Measurements from ENCODE around the gene PTPRQ. TPM values are rescaled to one million over a fixed set of nuclear protein-coding genes. Genes with fewer than 3 reads are reported as not detected.

Gene PTPRQ
- total RNA-seq, 5 donors from 2014 or later (not counting 1 experiment from before 2014, with no cell fraction given) = not detected

GRCh38 chr12:80698847-80699542 is 255.0 kb downstream of the PTPRQ start:
- 45% methylated on average over 2 of the region's 7 CpGs for WGBS (ENCODE audit: insufficient coverage)
- DNase-seq (no peak), ATAC-seq (replicated peaks in 1 of 4) (no peak)
- no peak overlapping the region for H3K4me3 ChIP-seq (ENCODE audit: control insufficient read depth in 1 of 2, extremely low read depth in 1 of 2, low read length in 1 of 2)
- no peaks in the 10 kb centered on the region for H3K4me1 ChIP-seq (ENCODE audit: control insufficient read depth in 1 of 2, extremely low read depth in 1 of 2, insufficient read depth in 2 of 2, low read length in 2 of 2)
- Mint-ChIP-seq H3K4me3 (no peak overlapping the region), H3K36me3 (no peaks in the 10 kb centered on the region), H3K9me3 (peaks cover 0 to 5% (median 5%) of the 10 kb centered on the region in 3 donors), H3K27me3 (no peaks in the 10 kb centered on the region), H3K4me1 (no peaks in the 10 kb centered on the region), H3K27ac (no peak overlapping the region)
- no peaks in the 10 kb centered on the region for H3K36me3 ChIP-seq (ENCODE audit: control insufficient read depth in 2 of 2, extremely low read depth in 1 of 2, insufficient read depth in 1 of 2, low read length in 1 of 2)
- no peaks in the 10 kb centered on the region for H3K27me3 ChIP-seq (replicated peaks in 1 of 2; ENCODE audit: control insufficient read depth in 2 of 2, extremely low read depth in 1 of 2, insufficient read depth in 2 of 2, low read length in 1 of 2)
- ChIA-PET POLR2A (no interaction called here), CTCF (no interaction called here)
- no peaks in the 10 kb centered on the region for H3K9me3 ChIP-seq
- H3K27ac ChIP-seq (ENCODE audit: low read length) = no peak overlapping the region

GRCh38 chr12:80700327-80700726 is 256.3 kb downstream of the PTPRQ start:
- peaks cover 0 to 5% (median 3%) of the 10 kb centered on the region in 3 donors for H3K9me3 Mint-ChIP-seq
- Histone ChIP-seq H3K36me3 (ENCODE audit: control insufficient read depth in 2 of 2, extremely low read depth in 1 of 2, insufficient read depth in 1 of 2, low read length in 1 of 2) (no peaks in the 10 kb centered on the region), H3K27ac (ENCODE audit: low read length) (no peak overlapping the region), H3K9me3 (no peaks in the 10 kb centered on the region), H3K4me3 (ENCODE audit: control insufficient read depth in 1 of 2, extremely low read depth in 1 of 2, low read length in 1 of 2) (no peak overlapping the region), H3K27me3 (replicated peaks in 1 of 2; ENCODE audit: control insufficient read depth in 2 of 2, extremely low read depth in 1 of 2, insufficient read depth in 2 of 2, low read length in 1 of 2) (no peaks in the 10 kb centered on the region), H3K4me1 (ENCODE audit: control insufficient read depth in 1 of 2, extremely low read depth in 1 of 2, insufficient read depth in 2 of 2, low read length in 2 of 2) (no peaks in the 10 kb centered on the region)
- no peaks in the 10 kb centered on the region for H3K27me3 Mint-ChIP-seq
- H3K27ac Mint-ChIP-seq = no peak overlapping the region
- H3K36me3 Mint-ChIP-seq = no peaks in the 10 kb centered on the region
- WGBS (ENCODE audit: insufficient coverage) = no CpG with 5 or more reads among the region's 2 CpGs
- no peak overlapping the region for H3K4me3 Mint-ChIP-seq
- ChIA-PET POLR2A (no interaction called here), CTCF (no interaction called here)
- no peaks in the 10 kb centered on the region for H3K4me1 Mint-ChIP-seq
- DNase-seq = no peak
- no peak for ATAC-seq (replicated peaks in 1 of 4)

- no peak overlapping the region for H3K4me3 Mint-ChIP-seq
- peaks cover 0 to 5% (median 2%) of the 10 kb centered on the region in 3 donors for H3K9me3 Mint-ChIP-seq
- H3K27me3 ChIP-seq (replicated peaks in 1 of 2; ENCODE audit: control insufficient read depth in 2 of 2, extremely low read depth in 1 of 2, insufficient read depth in 2 of 2, low read length in 1 of 2) = peaks cover 0 to 2% of the 10 kb centered on the region in 2 experiments
- no peaks in the 10 kb centered on the region for H3K4me1 ChIP-seq (ENCODE audit: control insufficient read depth in 1 of 2, extremely low read depth in 1 of 2, insufficient read depth in 2 of 2, low read length in 2 of 2)
- WGBS (ENCODE audit: insufficient coverage) = no CpG with 5 or more reads among the region's 2 CpGs
- no peaks in the 10 kb centered on the region for H3K27me3 Mint-ChIP-seq
- H3K4me3 ChIP-seq (ENCODE audit: control insufficient read depth in 1 of 2, extremely low read depth in 1 of 2, low read length in 1 of 2) = no peak overlapping the region
- no peaks in the 10 kb centered on the region for H3K36me3 ChIP-seq (ENCODE audit: control insufficient read depth in 2 of 2, extremely low read depth in 1 of 2, insufficient read depth in 1 of 2, low read length in 1 of 2)
- no peak overlapping the region for H3K27ac Mint-ChIP-seq
- no peaks in the 10 kb centered on the region for H3K4me1 Mint-ChIP-seq
- H3K9me3 ChIP-seq = no peaks in the 10 kb centered on the region
- H3K27ac ChIP-seq (ENCODE audit: low read length) = no peak overlapping the region
- H3K36me3 Mint-ChIP-seq = no peaks in the 10 kb centered on the region
- ChIA-PET CTCF (no interaction called here), POLR2A (no interaction called here)
- DNase-seq (no peak), ATAC-seq (replicated peaks in 1 of 4) (no peak)
These were observed 257.4 kb downstream of the PTPRQ start for GRCh38 chr12:80701388-80701787.

GRCh38 chr12:80702889-80703805 is 259.1 kb downstream of the PTPRQ start:
- 50% methylated on average over 3 of the region's 12 CpGs for WGBS (ENCODE audit: insufficient coverage)
- Histone ChIP-seq H3K27ac (ENCODE audit: low read length) (no peak overlapping the region), H3K27me3 (replicated peaks in 1 of 2; ENCODE audit: control insufficient read depth in 2 of 2, extremely low read depth in 1 of 2, insufficient read depth in 2 of 2, low read length in 1 of 2) (peaks cover 5 to 6% of the 10 kb centered on the region in 2 experiments), H3K9me3 (no peaks in the 10 kb centered on the region), H3K4me3 (ENCODE audit: control insufficient read depth in 1 of 2, extremely low read depth in 1 of 2, low read length in 1 of 2) (no peak overlapping the region), H3K36me3 (ENCODE audit: control insufficient read depth in 2 of 2, extremely low read depth in 1 of 2, insufficient read depth in 1 of 2, low read length in 1 of 2) (no peaks in the 10 kb centered on the region), H3K4me1 (ENCODE audit: control insufficient read depth in 1 of 2, extremely low read depth in 1 of 2, insufficient read depth in 2 of 2, low read length in 2 of 2) (no peaks in the 10 kb centered on the region)
- Mint-ChIP-seq H3K4me3 (no peak overlapping the region), H3K27ac (no peak overlapping the region), H3K9me3 (peaks cover 0 to 5% (median 2%) of the 10 kb centered on the region in 3 donors), H3K27me3 (peaks cover 10 to 12% of the 10 kb centered on the region in 2 donors), H3K36me3 (no peaks in the 10 kb centered on the region), H3K4me1 (no peaks in the 10 kb centered on the region)
- ATAC-seq (replicated peaks in 1 of 4) (no peak), DNase-seq (no peak)
- ChIA-PET POLR2A (interaction anchor here in 1 of 2 donors (0.6 kb wide), 1 partner anchor 25 kb away, joined by 3 read pairs; no protein-coding TSS in a partner anchor), CTCF (no interaction called here)

GRCh38 chr12:80704420-80704819 is 260.4 kb downstream of the PTPRQ start:
- H3K36me3 ChIP-seq (ENCODE audit: control insufficient read depth in 2 of 2, extremely low read depth in 1 of 2, insufficient read depth in 1 of 2, low read length in 1 of 2) = no peaks in the 10 kb centered on the region
- WGBS (ENCODE audit: insufficient coverage) = no CpG with 5 or more reads among the region's 2 CpGs
- ChIA-PET CTCF (no interaction called here), POLR2A (no interaction called here)
- H3K27me3 Mint-ChIP-seq = peaks cover 18 to 20% of the 10 kb centered on the region in 2 donors
- no peaks in the 10 kb centered on the region for H3K4me1 ChIP-seq (ENCODE audit: control insufficient read depth in 1 of 2, extremely low read depth in 1 of 2, insufficient read depth in 2 of 2, low read length in 2 of 2)
- H3K4me3 Mint-ChIP-seq = no peak overlapping the region
- H3K27me3 ChIP-seq (replicated peaks in 1 of 2; ENCODE audit: control insufficient read depth in 2 of 2, extremely low read depth in 1 of 2, insufficient read depth in 2 of 2, low read length in 1 of 2) = peaks cover 5 to 14% of the 10 kb centered on the region in 2 experiments
- no peak overlapping the region for H3K27ac Mint-ChIP-seq
- H3K4me3 ChIP-seq (ENCODE audit: control insufficient read depth in 1 of 2, extremely low read depth in 1 of 2, low read length in 1 of 2) = no peak overlapping the region
- H3K27ac ChIP-seq (ENCODE audit: low read length) = no peak overlapping the region
- H3K9me3 ChIP-seq = no peaks in the 10 kb centered on the region
- peaks cover 0 to 5% (median 5%) of the 10 kb centered on the region in 3 donors for H3K9me3 Mint-ChIP-seq
- ATAC-seq (replicated peaks in 1 of 4) (no peak), DNase-seq (no peak)
- no peaks in the 10 kb centered on the region for H3K36me3 Mint-ChIP-seq
- no peaks in the 10 kb centered on the region for H3K4me1 Mint-ChIP-seq

GRCh38 chr12:80707126-80707829 is 263.2 kb downstream of the PTPRQ start, which contains the start of gene MYF6:
MYF6 (plus strand) TSS chr12:80707634; CDS start chr12:80707720, 86 bp downstream.
- H3K27me3 ChIP-seq (replicated peaks in 1 of 2; ENCODE audit: control insufficient read depth in 2 of 2, extremely low read depth in 1 of 2, insufficient read depth in 2 of 2, low read length in 1 of 2) = peaks cover 5 to 14% of the 10 kb centered on the region in 2 experiments
- Mint-ChIP-seq H3K36me3 (no peaks in the 10 kb centered on the region), H3K4me1 (no peaks in the 10 kb centered on the region), H3K27ac (peak within 1 kb of the TSS in 1 of 2 donors; percentile 19), H3K4me3 (no peak within 1 kb of the TSS), H3K27me3 (peaks cover 24 to 25% of the 10 kb centered on the region in 2 donors), H3K9me3 (peaks cover 0 to 5% (median 5%) of the 10 kb centered on the region in 3 donors)
- ATAC-seq (replicated peaks in 1 of 4) = no peak
- 74% methylated on average over 3 of the region's 4 CpGs for WGBS (ENCODE audit: insufficient coverage)
- no peak within 1 kb of the TSS for H3K27ac ChIP-seq (ENCODE audit: low read length)
- no peak within 1 kb of the TSS for H3K4me3 ChIP-seq (ENCODE audit: control insufficient read depth in 1 of 2, extremely low read depth in 1 of 2, low read length in 1 of 2)
- POLR2A ChIA-PET = no interaction called here
- H3K4me1 ChIP-seq (ENCODE audit: control insufficient read depth in 1 of 2, extremely low read depth in 1 of 2, insufficient read depth in 2 of 2, low read length in 2 of 2) = no peaks in the 10 kb centered on the region
- no peak for DNase-seq
- CTCF ChIA-PET = no interaction called here
- no peaks in the 10 kb centered on the region for H3K36me3 ChIP-seq (ENCODE audit: control insufficient read depth in 2 of 2, extremely low read depth in 1 of 2, insufficient read depth in 1 of 2, low read length in 1 of 2)
- no peaks in the 10 kb centered on the region for H3K9me3 ChIP-seq

All from T-cell (primary cell).